ENCODE results near the gene TCERG1L.

The TCERG1L gene

DNA sequence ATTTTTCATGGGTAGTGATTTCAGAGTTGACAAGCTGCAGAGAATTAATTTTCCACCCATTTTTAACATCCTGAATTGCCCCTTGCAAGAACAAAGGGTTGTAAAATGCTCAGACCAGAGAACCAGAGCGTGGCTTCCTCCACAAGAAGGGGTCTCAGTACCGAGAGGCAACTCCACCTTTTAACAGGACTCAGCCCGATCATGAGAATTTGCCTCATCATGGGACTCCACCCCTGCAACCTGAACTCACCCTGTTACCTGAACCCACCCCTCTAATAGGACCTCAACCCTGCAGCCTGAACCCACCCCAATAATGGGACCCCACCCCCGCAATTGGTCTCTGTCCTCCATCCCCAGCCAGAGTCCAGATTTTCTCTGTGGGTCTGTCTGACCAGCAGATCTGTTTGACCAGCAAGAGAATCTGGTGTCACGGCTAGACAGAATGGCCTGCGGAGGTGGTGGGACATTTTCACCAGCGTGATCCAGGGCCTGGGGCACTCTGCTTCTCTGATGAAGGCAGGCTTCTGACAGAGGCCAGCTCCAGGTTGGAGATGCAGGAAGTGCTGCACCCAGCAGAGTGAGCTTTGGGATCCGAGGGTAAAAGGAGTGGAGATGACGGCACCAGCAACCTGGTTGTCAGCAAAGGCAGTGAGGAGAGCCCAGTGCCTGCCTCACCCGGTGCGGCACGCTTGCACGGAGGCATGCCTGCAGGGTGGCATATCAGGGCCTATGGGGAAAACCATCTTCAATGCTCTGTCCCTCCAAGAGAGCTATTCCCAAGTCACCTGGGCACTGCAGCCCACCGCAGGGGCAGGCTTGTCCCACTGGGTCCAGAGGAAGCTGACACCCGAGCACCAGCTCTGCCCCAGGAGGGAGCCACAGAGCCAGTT is 136.6 kb downstream of the TCERG1L start:
- H3K4me3 ChIP-seq (ENCODE audit: low read length in 2 of 2): no peak overlapping the region
- peaks cover 8 to 12% of the 10 kb centered on the region in 2 donors for H3K27me3 ChIP-seq (ENCODE audit: control insufficient read depth in 1 of 2, insufficient read depth in 2 of 2, low read length in 2 of 2)
- H3K36me3 ChIP-seq (ENCODE audit: control insufficient read depth in 2 of 2, insufficient read depth in 2 of 2, low read length in 2 of 2): no peaks in the 10 kb centered on the region
- no peak overlapping the region for H3K9ac ChIP-seq (ENCODE audit: low read length in 2 of 2)
- no peak overlapping the region for H3K27ac ChIP-seq (ENCODE audit: low read length)
- no peaks in the 10 kb centered on the region for H3K4me1 ChIP-seq (ENCODE audit: control insufficient read depth, insufficient read depth, low read length)
- H3K9me3 ChIP-seq (ENCODE audit: control insufficient read depth in 2 of 2, low read length in 2 of 2): no peaks in the 10 kb centered on the region

DNA sequence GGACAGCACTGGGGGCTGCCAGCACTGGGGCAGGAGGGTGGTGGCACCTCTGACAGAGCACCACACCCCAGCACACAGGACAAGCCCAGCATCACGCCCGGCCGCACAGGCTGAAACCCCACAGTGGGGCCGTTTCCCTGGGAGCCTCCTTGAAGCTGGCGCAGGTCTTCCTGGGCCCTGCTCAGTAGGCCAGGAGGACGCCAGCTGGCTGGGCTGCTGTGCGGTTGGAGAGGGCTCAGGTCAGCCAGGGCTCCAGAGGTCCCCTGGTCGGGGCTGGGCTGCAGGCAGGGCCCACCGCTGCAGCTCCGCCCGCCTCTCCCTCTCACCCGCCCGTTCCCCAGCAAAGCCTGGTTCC is 137.3 kb downstream of the TCERG1L start:
- Histone ChIP-seq H3K4me1 (ENCODE audit: control insufficient read depth, insufficient read depth, low read length) (no peaks in the 10 kb centered on the region), H3K36me3 (ENCODE audit: control insufficient read depth in 2 of 2, insufficient read depth in 2 of 2, low read length in 2 of 2) (no peaks in the 10 kb centered on the region), H3K27ac (ENCODE audit: low read length) (no peak overlapping the region), H3K9ac (ENCODE audit: low read length in 2 of 2) (no peak overlapping the region), H3K27me3 (ENCODE audit: control insufficient read depth in 1 of 2, insufficient read depth in 2 of 2, low read length in 2 of 2) (peaks cover 4 to 12% of the 10 kb centered on the region in 2 donors), H3K9me3 (ENCODE audit: control insufficient read depth in 2 of 2, low read length in 2 of 2) (no peaks in the 10 kb centered on the region), H3K4me3 (ENCODE audit: low read length in 2 of 2) (no peak overlapping the region)

DNA sequence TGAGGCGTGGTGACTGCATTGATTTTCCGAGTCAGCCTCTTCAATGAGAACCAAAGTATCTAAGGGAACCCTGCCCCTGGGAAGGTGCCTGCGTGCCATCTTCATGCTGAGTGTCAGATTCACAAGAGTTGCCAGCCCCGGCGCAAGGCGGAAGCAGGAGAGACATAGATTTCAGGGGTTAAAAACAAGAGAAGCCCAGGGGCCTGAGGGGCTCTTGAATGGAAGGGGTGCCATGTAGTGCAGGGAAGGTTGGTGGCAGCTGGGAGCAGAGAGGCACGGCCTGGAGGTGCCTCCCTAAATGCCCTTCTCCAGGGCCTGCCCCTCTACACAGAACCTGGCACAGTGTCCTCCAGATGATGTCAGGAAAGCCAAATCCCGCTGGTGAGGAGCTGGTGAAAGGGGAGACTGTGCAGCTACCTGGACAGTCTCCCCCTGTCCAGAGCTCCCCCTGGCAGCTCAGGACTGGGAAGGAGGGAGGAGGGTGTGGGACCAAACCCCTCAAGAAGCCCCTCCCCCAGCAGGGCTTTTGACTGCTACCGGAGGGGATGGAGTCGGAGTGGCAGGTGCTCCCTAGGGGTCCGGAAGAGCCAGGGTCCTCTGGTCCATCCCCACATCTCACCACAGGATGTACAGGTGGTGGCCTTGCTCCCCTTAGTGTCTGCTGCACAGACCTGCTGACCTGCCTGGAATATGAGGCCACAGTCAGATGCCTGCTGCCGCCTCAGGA is 137.9 kb downstream of the TCERG1L start:
- no peaks in the 10 kb centered on the region for H3K9me3 ChIP-seq (ENCODE audit: control insufficient read depth in 2 of 2, low read length in 2 of 2)
- H3K9ac ChIP-seq (ENCODE audit: low read length in 2 of 2): no peak overlapping the region
- no peaks in the 10 kb centered on the region for H3K36me3 ChIP-seq (ENCODE audit: control insufficient read depth in 2 of 2, insufficient read depth in 2 of 2, low read length in 2 of 2)
- H3K27me3 ChIP-seq (ENCODE audit: control insufficient read depth in 1 of 2, insufficient read depth in 2 of 2, low read length in 2 of 2): peaks cover 4 to 8% of the 10 kb centered on the region in 2 donors
- no peak overlapping the region for H3K27ac ChIP-seq (ENCODE audit: low read length)
- no peaks in the 10 kb centered on the region for H3K4me1 ChIP-seq (ENCODE audit: control insufficient read depth, insufficient read depth, low read length)
- no peak overlapping the region for H3K4me3 ChIP-seq (ENCODE audit: low read length in 2 of 2)

DNA sequence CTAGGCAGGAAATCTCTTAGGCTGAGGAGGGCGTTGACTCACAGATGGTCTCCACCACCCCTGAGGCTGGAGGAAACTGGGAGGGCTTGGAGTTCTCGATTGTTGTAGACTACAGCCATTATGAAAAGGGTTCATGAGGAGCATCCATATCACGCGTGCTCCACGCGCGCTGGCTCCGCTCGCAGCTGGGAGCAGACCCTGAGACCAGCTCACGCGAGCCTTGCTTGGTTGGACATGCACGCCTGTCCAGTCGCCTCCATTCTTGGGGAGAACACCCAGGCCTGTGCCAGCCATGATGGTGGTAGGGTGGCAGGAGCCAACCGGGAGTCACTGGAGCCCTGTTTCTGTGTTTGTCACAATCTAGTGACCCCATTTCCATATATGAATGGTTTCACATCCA is 139.1 kb downstream of the TCERG1L start:
- no peaks in the 10 kb centered on the region for H3K9me3 ChIP-seq (ENCODE audit: control insufficient read depth in 2 of 2, low read length in 2 of 2)
- H3K4me3 ChIP-seq (ENCODE audit: low read length in 2 of 2): no peak overlapping the region
- no peaks in the 10 kb centered on the region for H3K36me3 ChIP-seq (ENCODE audit: control insufficient read depth in 2 of 2, insufficient read depth in 2 of 2, low read length in 2 of 2)
- H3K4me1 ChIP-seq (ENCODE audit: control insufficient read depth, insufficient read depth, low read length): no peaks in the 10 kb centered on the region
- H3K27ac ChIP-seq (ENCODE audit: low read length): no peak overlapping the region
- no peak overlapping the region for H3K9ac ChIP-seq (ENCODE audit: low read length in 2 of 2)
- H3K27me3 ChIP-seq (ENCODE audit: control insufficient read depth in 1 of 2, insufficient read depth in 2 of 2, low read length in 2 of 2): peaks cover 2 to 5% of the 10 kb centered on the region in 2 donors

DNA sequence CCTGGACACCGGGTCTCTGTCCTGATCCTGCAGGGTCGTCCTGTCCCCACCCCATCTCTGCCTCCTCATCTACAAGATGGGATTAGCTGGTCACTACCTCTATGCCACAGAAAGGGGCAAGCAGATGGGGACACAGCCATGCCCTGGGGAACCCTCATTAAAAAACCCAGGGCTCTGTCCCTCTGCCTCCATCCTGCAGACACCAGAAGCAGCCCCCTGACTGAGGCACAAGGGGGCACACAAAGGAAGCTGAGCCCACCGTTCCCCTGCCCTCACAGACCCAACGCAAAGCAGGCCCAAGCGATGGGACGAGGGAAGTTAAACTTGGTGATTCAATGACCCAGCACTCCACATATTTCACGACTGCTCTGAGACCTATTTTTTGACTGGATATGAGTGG is 142.4 kb downstream of the TCERG1L start:
- Histone ChIP-seq H3K4me3 (ENCODE audit: low read length in 2 of 2) (no peak overlapping the region), H3K36me3 (ENCODE audit: control insufficient read depth in 2 of 2, insufficient read depth in 2 of 2, low read length in 2 of 2) (no peaks in the 10 kb centered on the region), H3K9me3 (ENCODE audit: control insufficient read depth in 2 of 2, low read length in 2 of 2) (no peaks in the 10 kb centered on the region), H3K27ac (ENCODE audit: low read length) (no peak overlapping the region), H3K9ac (ENCODE audit: low read length in 2 of 2) (no peak overlapping the region), H3K4me1 (ENCODE audit: control insufficient read depth, insufficient read depth, low read length) (no peaks in the 10 kb centered on the region), H3K27me3 (ENCODE audit: control insufficient read depth in 1 of 2, insufficient read depth in 2 of 2, low read length in 2 of 2) (peaks cover 2 to 5% of the 10 kb centered on the region in 2 donors)

DNA sequence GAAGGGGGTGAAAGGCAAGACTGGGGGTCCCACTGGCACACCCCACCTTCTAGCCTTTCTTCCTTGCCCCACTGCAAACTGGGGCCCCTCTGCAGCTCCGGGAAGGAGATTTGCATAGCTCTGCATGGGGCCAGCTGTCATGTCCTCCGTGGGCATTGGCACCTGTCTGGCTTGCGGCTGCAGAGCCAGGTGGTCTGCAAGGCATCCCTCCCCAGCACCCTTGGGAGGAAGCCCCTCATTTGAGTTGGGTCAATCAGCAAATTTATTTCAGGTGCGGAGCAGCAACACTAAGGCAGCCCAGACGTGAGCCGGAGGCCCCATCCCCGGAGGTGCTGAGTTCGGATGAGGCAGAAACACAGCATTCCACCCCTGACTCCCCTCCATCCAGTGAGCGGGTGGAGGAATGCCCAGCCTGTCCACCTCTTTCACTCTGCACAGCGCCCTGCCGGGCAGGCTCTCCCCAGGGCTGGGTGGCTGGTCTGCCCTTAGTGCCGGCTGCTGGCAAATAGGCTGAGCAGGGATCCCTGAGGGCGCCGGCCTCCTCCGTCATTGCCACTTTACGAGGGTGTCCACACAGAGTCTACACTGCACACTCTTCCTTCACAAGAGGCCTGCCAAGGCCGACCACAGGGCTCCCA is 143.2 kb downstream of the TCERG1L start:
- Histone ChIP-seq H3K4me3 (ENCODE audit: low read length in 2 of 2) (no peak overlapping the region), H3K4me1 (ENCODE audit: control insufficient read depth, insufficient read depth, low read length) (no peaks in the 10 kb centered on the region), H3K27me3 (ENCODE audit: control insufficient read depth in 1 of 2, insufficient read depth in 2 of 2, low read length in 2 of 2) (peaks cover 0 to under 1% of the 10 kb centered on the region in 2 donors), H3K36me3 (ENCODE audit: control insufficient read depth in 2 of 2, insufficient read depth in 2 of 2, low read length in 2 of 2) (no peaks in the 10 kb centered on the region), H3K9ac (ENCODE audit: low read length in 2 of 2) (no peak overlapping the region), H3K27ac (ENCODE audit: low read length) (no peak overlapping the region), H3K9me3 (ENCODE audit: control insufficient read depth in 2 of 2, low read length in 2 of 2) (no peaks in the 10 kb centered on the region)

DNA sequence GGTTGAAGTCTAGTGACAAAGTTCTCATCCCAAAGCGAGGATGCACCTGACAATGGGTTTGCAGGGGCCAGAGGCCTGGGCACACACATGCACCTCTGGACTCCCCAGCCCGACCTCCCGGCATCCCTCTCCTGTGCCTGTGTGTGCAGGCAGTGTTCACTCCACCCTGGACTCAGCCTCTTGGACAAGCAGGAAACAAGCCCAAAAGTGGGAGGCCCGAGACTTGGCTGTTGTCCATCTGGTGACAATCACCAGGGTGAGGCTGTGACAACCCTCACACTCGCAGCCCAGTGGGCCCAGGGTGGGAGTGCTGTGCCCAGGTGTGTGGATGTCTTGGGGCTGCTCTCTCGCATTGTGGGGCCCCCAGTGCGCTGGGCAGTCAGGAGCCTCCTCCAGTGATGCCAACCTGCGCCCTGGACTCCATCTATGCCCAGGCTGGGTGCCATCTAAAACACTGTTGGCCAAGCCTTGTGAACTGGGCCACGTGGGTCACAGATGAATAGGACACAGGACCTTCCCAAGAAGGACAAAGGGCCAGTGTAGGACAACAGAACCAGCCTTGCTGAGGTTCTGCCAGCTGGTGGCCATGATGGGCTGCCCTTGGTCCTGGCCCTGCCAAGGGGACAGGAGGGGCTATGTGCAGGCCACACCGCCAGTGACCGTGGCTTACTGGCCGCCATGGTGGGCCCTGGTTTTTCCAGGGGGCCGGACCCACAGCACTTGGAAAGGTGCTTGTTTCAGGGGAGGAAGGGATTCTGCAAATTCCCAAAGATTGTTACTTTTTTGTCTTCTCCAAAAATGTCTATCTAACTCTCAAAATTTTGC is 144.3 kb downstream of the TCERG1L start:
- no peak overlapping the region for H3K9ac ChIP-seq (ENCODE audit: low read length in 2 of 2)
- H3K9me3 ChIP-seq (ENCODE audit: control insufficient read depth in 2 of 2, low read length in 2 of 2): no peaks in the 10 kb centered on the region
- H3K4me3 ChIP-seq (ENCODE audit: low read length in 2 of 2): no peak overlapping the region
- no peaks in the 10 kb centered on the region for H3K27me3 ChIP-seq (ENCODE audit: control insufficient read depth in 1 of 2, insufficient read depth in 2 of 2, low read length in 2 of 2)
- H3K4me1 ChIP-seq (ENCODE audit: control insufficient read depth, insufficient read depth, low read length): no peaks in the 10 kb centered on the region
- H3K27ac ChIP-seq (ENCODE audit: low read length): no peak overlapping the region
- H3K36me3 ChIP-seq (ENCODE audit: control insufficient read depth in 2 of 2, insufficient read depth in 2 of 2, low read length in 2 of 2): no peaks in the 10 kb centered on the region

DNA sequence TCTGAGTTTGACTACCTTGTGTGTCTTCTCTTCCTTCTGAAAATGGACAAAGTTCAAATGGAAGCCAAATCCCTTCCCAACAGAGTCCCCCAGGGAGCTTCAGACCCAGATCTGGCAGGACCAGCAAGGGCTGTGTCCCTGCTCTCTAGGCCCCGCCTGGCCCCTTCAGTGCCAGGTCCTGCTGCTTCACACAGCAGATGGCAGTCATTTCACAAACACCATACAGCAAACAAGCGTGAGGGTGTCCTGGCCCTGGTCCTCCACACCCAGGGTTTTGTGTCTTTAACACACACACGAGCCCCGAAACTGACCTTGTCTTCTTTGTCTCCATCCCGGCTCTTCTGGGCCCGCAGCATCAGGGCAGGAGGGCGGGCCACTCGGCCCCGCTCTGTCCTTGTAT is 145.0 kb downstream of the TCERG1L start:
- no peaks in the 10 kb centered on the region for H3K4me1 ChIP-seq (ENCODE audit: control insufficient read depth, insufficient read depth, low read length)
- no peak overlapping the region for H3K27ac ChIP-seq (ENCODE audit: low read length)
- peaks cover 0 to 1% of the 10 kb centered on the region in 2 donors for H3K27me3 ChIP-seq (ENCODE audit: control insufficient read depth in 1 of 2, insufficient read depth in 2 of 2, low read length in 2 of 2)
- H3K4me3 ChIP-seq (ENCODE audit: low read length in 2 of 2): no peak overlapping the region
- H3K9me3 ChIP-seq (ENCODE audit: control insufficient read depth in 2 of 2, low read length in 2 of 2): no peaks in the 10 kb centered on the region
- no peaks in the 10 kb centered on the region for H3K36me3 ChIP-seq (ENCODE audit: control insufficient read depth in 2 of 2, insufficient read depth in 2 of 2, low read length in 2 of 2)
- no peak overlapping the region for H3K9ac ChIP-seq (ENCODE audit: low read length in 2 of 2)

DNA sequence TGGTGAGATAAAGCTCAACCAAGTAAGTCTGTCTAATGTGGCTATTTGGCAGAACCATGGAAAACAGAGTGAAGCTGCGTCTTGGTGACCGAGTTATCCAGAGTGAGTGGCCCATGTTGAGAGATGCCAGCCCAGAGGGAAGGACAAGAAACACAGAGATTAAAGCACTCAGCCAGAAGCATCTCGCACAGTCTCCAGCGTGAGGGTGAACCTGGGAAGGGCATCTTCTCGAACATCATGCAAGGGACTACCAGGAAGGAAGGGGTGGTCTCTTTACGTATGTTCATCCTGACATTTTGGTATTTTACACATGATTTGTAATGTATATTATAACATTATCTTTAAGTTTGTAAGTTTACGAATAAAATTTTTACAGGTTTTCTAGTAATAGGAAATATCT is 146.4 kb downstream of the TCERG1L start:
- no peaks in the 10 kb centered on the region for H3K9me3 ChIP-seq (ENCODE audit: control insufficient read depth in 2 of 2, low read length in 2 of 2)
- H3K4me1 ChIP-seq (ENCODE audit: control insufficient read depth, insufficient read depth, low read length): no peaks in the 10 kb centered on the region
- no peaks in the 10 kb centered on the region for H3K36me3 ChIP-seq (ENCODE audit: control insufficient read depth in 2 of 2, insufficient read depth in 2 of 2, low read length in 2 of 2)
- no peak overlapping the region for H3K9ac ChIP-seq (ENCODE audit: low read length in 2 of 2)
- H3K27me3 ChIP-seq (ENCODE audit: control insufficient read depth in 1 of 2, insufficient read depth in 2 of 2, low read length in 2 of 2): peaks cover 0 to 7% of the 10 kb centered on the region in 2 donors
- no peak overlapping the region for H3K4me3 ChIP-seq (ENCODE audit: low read length in 2 of 2)
- no peak overlapping the region for H3K27ac ChIP-seq (ENCODE audit: low read length)

Measured in stomach smooth muscle (tissue), 2 donors.